Measurements from ENCODE around the gene DUOXA2. TPM values are rescaled to one million over a fixed set of nuclear protein-coding genes. Genes with fewer than 3 reads are reported as not detected.

DUOXA2 gene
- total RNA-seq, 4 donors from 2014 or later: 0.49 to 0.62 TPM; not detected in 2

DNA sequence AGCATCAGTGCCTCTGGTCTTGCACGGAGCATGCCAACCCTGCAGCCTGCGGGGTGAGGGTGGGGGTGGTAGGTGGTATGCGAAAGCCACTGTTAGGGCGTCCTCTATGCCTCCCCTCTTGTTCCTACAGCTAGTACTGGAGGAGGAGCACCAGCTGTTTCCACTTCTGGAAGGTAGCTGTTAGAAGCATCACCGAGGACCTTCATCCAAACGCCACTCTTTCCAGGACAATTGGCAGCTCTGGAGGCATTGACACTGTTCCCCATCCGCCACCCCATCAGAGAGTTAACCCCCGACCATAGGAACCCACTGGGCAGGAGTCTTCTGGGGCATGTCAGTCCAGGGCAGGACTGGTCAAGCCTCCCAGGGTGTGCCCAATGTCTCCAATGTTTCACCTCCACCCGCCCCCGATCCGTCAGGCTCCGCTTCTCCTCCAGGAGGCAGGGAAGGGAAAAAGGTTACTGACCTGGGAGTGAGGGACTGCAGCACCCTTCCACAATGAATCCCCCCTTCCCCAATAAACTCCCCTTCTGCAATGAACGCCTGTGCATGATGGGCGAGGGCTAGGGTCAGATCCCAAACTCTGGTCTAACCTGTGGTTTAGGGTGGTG lies 641 bp upstream of the DUOXA2 start:
- H3K9me3 ChIP-seq: no peaks in the 10 kb centered on the region
- H3K4me3 ChIP-seq: no peak overlapping the region
- no peaks in the 10 kb centered on the region for H3K36me3 ChIP-seq
- ATAC-seq: no peak
- no peak overlapping the region for H3K27ac ChIP-seq
- TF ChIP-seq POLR2A (IDR thresholded peaks at IDR 0.05) (no peak), POLR2AphosphoS5 (IDR thresholded peaks at IDR 0.05) (no peak), CTCF (IDR thresholded peaks at IDR 0.05) (no peak), EP300 (IDR thresholded peaks at IDR 0.05) (no peak)
- WGBS, 2 donors (ENCODE audit: low coverage in 1 of 2): 6 to 15% methylated on average over 4 to 5 of the region's 14 CpGs
- peaks cover 98% of the 10 kb centered on the region for H3K27me3 ChIP-seq
- H3K4me1 ChIP-seq: peaks cover 0 to 51% (median 20%) of the 10 kb centered on the region in 3 donors

- no peak for ATAC-seq
- Histone ChIP-seq H3K9me3 (no peaks in the 10 kb centered on the region), H3K4me1 (peaks cover 0 to 51% (median 20%) of the 10 kb centered on the region in 3 donors), H3K36me3 (no peaks in the 10 kb centered on the region), H3K27me3 (peaks cover 98% of the 10 kb centered on the region), H3K4me3 (no peak overlapping the region), H3K27ac (no peak overlapping the region)
- WGBS, 2 donors (ENCODE audit: low coverage in 1 of 2): no CpG with 5 or more reads among the region's 2 CpGs
- TF ChIP-seq POLR2A (IDR thresholded peaks at IDR 0.05): no peak
- TF ChIP-seq EP300 (IDR thresholded peaks at IDR 0.05): no peak
- TF ChIP-seq POLR2AphosphoS5 (IDR thresholded peaks at IDR 0.05): no peak
- TF ChIP-seq CTCF (IDR thresholded peaks at IDR 0.05): no peak
Observed at GRCh38 chr15:45114751-45115085, 592 bp downstream of the DUOXA2 start.

GRCh38 chr15:45115312-45115820 lies 1.2 kb downstream of the DUOXA2 start:
- Histone ChIP-seq H3K4me3 (no peak overlapping the region), H3K27me3 (peaks cover 98% of the 10 kb centered on the region), H3K36me3 (no peaks in the 10 kb centered on the region), H3K27ac (no peak overlapping the region), H3K4me1 (peaks cover 0 to 51% (median 20%) of the 10 kb centered on the region in 3 donors), H3K9me3 (no peaks in the 10 kb centered on the region)
- no peak for ATAC-seq
- 47% methylated on average over 4 of the region's 7 CpGs; no CpG with 5 or more reads in 1 of the 2 donors for WGBS, 2 donors (ENCODE audit: low coverage in 1 of 2)
- TF ChIP-seq CTCF (IDR thresholded peaks at IDR 0.05): no peak

GRCh38 chr15:45116006-45116481 lies 1.9 kb downstream of the DUOXA2 start:
- Histone ChIP-seq H3K36me3 (no peaks in the 10 kb centered on the region), H3K4me3 (no peak overlapping the region), H3K27me3 (peaks cover 99% of the 10 kb centered on the region), H3K4me1 (peaks cover 0 to 51% (median 20%) of the 10 kb centered on the region in 3 donors), H3K27ac (no peak overlapping the region), H3K9me3 (no peaks in the 10 kb centered on the region)
- WGBS, 2 donors (ENCODE audit: low coverage in 1 of 2): 23 to 27% methylated on average over 6 to 10 of the region's 19 CpGs
- no peak for TF ChIP-seq EP300 (IDR thresholded peaks at IDR 0.05)
- no peak for TF ChIP-seq POLR2AphosphoS5 (IDR thresholded peaks at IDR 0.05)
- no peak for TF ChIP-seq POLR2A (IDR thresholded peaks at IDR 0.05)
- TF ChIP-seq CTCF (IDR thresholded peaks at IDR 0.05): no peak
- ATAC-seq: no peak

Measured in gastroesophageal sphincter (tissue), 4 donors.